Stimulated activated naive CD4-positive, alpha-beta T cell (primary cell): Measurements from ENCODE around the gene ANKRD33B.
A peak's percentile ranks its signal among the peaks of the same experiment; 100 is the strongest.
"Not testable (repeated sequence)": the region's sequence is repeated elsewhere in the genome, so short reads cannot be mapped to it uniquely, and the experiment has no call there.

ENCODE experiments used
- DNase-seq, 6 experiments: peaks; one replicate each; lab custom pipeline; 2025; lab: John Stamatoyannopoulos, UW

ANKRD33B gene

DNA sequence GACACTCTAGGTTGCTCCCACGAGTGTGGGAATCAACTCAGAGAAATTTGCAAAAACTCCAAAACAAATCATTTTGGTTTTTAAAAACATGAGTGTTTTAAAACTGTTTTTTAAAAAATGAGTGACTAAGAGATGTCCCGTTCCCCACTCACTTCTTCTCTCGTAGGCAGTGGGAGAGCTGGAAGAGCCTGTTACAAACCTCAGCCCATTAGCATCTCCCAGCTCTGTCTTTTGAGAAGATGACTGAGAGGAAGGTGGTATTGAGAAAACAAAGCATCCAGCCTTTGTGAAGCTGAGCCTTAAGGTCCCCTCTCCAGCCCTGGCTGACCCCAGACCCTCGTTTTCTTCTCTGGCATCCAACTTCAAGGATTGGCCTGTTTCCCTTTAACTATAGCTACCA, 4.7 kb upstream of the ANKRD33B start:
- DNase-seq, result no peak

DNA sequence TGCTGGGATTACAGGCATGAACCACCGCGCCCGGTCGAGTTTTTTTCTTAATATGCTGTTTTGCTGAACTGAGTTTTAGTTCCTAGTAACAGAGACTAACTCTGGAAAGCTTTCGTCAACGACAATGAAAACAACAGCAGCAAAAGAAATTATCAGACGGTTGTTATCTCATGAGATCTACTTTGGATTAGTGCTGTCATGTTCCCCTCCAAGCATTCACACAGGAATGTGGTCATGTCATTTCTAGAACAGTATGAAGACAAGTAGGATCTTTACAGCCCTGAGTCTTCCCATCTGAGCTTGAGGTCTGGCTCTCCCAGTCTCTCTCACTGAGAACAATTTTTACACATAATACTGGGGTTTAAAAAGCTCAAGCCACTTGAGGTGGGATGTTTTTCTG, 4.0 kb upstream of the ANKRD33B start:
- no peak for DNase-seq

DNA sequence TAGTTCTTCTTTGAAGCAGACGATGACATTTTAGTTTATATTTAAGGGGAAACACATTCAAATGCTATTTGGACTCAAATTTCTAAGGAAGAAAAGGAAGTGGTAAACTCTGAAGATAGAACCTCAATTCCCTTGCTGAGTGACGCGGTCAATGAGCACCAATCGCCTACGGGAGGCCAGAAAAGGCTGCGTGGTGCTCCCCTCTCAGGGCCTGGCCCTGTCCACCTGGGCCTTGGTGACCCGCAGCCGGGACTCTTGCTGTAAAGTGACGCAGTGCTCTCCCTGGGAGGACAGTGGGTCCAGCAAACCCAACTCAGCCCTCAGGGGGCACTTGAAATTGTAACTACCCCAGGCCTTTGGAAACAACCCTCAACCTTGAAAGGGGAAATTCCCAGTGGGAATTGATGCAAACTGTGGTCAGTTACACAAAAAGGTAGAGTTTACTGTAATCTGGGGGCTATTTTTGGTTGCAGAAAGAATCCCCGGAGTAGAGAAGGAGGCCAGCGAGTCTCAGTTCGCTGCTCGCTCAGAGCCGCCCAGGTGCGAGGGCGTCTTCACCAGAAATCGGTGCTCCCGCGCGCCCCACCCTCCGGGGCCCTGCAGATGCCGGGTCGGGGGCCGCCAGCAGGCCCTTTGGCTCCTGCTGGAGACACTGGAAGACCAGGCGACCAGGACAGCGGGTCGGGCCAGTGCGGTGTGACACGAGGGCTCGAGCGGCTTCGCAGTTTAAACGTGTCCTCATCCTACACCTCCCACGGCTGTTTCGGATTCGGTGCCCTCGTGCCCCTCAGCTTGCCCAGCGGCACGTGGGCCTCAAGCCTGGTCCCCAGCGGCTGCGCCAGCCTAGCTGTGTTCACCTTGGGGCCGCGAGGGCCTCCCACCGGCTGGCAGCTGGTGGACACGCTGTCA, 1.4 kb upstream of the ANKRD33B start:
- DNase-seq, result peak in 1 of 6 experiments; percentile 4

DNA sequence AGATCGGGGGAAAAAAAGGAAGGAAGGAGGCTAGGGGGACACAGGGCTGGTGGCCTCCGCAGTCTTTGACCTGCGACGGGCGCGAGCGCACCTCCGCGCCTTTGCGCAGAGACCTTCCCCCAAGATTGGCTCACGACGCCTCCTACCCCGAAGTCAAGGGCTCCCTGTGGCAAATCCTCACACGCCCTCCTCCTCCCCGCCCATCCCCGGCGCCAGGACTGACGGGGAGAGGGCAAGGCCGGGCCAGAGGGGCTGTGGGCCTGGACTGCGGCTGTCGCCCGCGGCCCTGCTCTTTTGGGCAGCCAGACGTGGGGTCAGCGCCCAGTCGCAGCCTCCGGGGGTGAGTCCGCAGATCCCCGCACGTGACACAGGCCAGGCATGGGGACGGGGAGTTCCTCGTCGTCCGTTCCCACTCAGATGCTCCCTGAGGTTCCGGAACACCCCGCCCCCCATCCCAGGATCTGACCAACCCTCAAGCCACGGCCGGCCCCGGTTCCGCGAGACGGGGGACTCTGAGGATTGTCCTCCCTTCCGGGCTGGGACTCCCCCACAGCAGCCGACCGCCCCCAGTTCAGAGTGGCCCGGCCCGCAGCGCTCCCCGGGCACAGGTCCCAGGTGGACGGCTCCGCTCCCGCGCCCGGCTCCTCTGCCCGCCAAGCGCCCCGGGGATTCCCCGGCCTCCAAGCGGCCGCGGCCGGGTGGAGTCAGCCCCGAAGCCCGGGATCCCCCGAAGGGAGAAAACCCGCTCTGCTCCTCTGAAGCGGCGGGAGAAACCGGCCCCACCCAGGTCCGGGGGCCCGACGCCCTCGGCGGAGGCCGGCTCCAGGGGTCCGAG, 543 bp upstream of the ANKRD33B start:
- peak in 4 of 6 experiments; percentile 5 to 50 (median 30) for DNase-seq

DNA sequence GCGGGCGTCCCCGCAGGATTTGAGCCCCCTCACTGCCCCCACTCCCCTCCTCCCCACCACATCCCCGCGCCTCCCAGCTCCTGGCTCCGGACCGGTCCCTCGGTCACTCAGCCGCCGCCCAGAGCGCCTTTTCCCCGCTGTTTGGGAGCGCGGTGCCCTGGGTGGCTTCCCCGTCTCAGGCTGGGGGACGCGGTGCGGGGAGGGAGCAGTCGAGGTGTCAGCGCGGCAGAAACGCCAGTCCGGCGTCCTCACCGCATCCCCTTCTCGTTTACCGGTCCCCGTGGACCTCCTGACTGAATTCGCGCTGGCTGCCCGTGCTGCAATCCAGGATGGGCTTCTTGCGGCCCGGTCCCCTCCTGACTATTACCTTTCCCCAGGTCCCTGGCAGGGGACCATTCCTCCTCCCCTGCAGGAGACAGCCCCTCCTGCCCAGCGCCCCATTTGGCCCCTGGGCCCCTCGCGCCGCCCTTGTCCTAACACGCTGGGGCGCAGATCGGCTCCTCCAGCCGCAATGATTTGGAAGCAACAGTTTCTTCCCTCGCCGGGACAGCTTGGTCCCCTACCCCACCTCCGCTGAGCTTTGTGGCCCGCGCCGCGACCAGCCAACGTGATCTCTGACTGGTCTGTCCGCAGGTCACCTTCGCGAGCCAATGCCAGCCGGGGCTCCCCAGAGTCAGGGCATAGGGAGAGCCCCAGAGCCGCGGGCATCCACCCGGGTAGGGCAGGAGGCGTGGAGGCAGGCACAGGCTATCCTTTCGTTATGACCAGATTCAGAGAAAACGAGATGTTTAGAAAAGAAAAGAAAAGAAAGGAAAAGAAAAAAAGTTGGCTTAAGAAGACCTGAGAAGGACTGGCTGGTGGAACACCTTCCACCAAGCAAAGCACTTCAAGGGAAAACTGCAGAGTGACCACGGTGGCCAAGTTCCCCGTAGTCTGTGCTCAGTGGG, 1.2 kb downstream of the ANKRD33B start:
- DNase-seq, result peak in 1 of 6 experiments; percentile 14

DNA sequence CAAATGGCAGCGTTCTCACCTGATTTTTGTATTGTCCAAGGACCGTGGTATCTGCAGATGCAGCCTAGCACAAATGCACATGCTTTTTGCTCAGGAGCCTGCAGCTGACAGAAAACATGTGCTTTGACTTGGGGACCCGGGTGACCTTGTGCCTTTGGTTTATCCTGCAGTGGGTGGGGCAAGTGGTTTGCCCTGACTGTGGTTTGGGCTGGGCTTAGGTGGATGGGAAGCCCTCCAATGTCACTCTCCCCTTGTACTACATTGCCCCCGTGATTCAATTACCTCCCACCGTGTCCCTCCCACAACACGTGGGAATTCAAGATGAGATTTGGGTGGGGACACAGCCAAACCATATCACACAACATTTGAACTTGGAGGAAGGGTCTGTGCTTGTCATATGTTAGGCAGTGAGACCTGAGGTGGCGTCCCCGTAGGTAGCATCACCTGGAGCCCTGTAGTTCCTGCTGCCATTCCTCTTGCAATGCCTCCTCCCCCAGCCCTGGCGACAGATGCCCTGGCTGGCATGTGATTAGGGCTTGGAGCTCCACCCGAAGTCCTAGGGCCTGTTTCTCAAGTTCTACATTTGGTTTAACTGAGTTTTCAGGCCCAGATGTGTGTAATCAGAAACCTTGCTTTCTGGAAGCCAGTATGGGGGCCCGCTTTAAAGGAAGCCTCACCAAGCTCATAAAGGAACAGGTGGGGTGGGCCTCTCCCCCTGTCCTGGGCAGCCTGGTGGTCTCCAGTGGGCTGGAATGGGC, 2.1 kb downstream of the ANKRD33B start:
- DNase-seq, result no peak

DNA sequence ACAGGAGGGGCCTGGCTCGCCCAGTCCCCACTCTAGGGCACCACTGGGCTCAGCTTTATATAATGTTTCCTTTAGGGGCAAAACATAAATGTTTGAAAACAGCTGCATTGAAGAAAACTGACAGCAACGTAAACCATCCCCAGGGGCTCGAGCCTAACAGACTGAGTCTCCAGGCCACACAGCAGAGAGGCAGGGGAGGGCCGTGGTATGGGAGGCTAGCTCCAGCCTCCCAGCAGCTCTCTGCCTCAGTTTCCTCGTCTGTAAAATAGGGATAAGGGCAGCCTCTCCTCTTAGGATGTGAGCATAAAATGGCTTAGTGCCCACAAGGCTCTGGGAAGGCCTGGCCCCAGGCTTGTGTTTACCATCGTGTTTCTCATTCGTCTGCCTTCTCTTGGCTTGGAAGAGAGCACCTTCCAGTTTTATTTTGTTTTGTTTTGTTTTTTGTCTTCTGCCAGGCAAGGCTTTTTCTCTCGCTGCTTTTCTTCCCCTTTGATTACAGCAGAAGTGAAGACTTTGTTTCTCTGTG, 2.7 kb downstream of the ANKRD33B start:
- no peak for DNase-seq

DNA sequence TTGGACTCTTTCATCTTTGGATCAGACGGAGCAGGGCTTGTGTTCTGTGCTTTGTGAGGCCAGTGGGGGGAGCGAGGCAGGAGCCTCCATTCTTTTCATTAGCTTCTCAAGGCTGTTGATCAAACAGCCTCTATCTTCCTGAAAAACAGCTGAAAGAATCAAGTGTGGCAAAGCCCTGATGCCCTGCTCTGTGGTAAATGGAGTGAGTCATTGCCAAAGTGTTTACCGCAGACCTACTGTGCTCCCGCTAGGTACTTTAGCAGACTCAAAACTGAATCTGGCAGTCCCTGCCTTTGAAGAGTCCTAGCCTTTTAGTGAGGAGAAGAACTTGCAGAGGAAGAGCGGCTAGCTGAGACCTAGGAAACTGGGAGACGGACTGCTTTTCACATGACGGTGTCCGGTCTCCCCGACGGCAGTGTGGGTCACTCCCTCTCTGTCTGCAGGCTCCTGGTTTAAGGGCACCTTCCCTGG, 3.3 kb downstream of the ANKRD33B start:
- no peak for DNase-seq

DNA sequence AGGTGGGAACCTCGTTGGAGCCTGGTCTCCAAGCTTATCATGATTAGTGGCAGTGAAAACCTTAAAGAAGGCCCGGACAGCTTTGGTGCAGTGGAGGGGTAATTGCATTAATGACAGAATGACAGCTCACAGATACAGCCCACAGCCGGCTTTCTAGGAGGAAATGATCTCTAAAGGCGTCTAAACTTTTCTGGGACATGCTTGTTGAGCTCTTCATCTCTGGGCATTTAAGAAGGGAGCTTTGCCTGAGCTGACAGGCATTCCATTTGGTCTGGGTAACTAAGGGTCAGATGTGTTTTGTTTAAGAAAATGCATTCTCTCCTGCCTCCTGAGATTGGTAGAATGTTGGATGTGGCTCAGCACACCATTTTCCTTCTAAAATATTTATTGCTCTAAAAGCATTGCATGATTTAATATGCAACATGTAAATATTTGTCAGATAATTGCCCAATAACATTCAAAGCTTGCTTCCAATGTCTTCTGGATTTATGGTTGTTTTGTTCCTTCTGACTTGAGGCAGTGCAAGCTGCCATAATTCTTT, 4.0 kb downstream of the ANKRD33B start:
- DNase-seq, result no peak

DNA sequence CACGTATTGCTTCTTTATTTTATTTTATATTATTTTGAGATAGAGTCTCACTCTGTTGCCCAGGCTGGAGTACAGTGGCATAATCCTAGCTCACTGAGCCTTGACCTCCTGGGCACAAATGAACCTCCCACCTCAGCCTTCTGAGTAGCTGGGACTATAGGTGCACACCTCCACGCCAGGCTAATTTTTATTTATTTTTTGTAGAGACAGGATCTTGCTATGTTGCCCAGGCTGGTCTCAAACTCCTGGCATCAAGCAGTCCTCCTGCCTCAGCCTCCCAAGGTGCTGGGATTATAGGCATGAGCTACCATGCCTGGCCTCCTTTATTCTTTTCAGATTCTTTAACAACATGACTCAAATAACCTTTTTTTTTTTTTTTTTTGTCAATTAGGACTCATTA, 6.7 kb downstream of the ANKRD33B start:
- DNase-seq, result not testable (repeated sequence)

DNA sequence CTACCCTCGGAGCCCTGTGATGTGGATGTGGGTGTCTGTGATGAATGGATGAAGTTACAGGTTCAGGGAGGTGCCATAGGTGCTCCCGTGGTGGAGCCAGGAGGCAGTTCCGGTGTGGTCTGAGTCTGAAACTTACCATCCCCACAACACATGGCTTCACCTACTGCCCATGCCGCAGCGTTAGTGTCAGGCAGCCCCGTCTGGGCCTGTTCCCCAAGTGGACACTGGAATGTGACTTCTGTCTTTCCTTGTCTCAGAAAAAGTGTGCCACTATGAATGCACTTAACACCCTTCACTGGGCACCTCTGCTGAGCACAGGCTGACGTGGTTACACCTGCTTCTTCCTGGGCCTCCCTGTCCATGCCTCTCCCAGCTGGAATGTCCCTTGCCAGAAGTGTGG, 8.6 kb downstream of the ANKRD33B start:
- DNase-seq, result no peak

DNA sequence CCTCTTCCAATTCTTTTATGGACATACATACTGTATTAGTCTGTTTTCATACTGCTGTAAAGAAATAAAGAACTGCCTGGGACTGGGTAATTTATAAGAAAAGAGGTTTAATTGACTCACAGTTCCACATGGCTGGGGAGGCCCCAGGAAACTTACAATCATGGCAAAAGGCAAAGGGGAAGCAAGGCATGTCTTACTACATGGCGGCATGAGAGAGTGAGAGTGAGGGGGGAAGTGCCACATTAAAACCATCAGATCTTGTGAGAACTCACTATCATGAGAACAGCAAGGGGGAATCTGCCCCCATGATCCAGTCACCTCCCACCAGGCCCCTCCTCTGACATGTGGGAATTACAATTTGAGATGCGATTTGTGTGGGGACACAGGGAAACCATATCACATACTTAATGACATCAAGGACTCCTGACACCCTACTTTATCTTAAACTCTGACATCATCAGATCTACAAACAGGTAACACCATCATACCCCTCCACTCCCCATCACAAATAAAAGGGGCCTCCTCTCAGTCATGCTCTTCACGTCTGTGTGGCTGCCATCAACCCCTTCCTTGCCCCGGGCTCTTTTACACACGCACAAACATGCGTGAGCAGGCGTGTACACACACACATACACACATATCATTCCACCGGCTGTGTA, 9.7 kb downstream of the ANKRD33B start:
- DNase-seq, result no peak

DNA sequence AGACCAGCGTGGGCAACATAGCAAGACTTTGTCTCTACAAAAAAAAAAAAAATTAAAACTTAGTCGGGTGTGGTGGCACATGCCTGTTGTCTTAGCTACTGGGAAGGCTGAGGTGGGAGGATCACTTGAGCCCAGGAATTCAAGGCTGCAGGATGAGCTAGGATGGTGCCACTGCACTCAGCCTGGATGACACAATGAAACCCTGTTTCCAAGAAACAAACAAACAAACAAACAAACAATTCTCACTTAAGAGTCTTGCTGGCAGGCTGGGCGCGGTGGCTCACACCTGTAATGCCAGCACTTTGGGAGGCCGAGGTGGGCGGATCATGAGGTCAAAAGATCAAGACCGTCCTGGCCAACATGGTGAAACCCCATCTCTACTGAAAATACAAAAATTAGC, 11.0 kb downstream of the ANKRD33B start:
- DNase-seq, result not testable (repeated sequence)

DNA sequence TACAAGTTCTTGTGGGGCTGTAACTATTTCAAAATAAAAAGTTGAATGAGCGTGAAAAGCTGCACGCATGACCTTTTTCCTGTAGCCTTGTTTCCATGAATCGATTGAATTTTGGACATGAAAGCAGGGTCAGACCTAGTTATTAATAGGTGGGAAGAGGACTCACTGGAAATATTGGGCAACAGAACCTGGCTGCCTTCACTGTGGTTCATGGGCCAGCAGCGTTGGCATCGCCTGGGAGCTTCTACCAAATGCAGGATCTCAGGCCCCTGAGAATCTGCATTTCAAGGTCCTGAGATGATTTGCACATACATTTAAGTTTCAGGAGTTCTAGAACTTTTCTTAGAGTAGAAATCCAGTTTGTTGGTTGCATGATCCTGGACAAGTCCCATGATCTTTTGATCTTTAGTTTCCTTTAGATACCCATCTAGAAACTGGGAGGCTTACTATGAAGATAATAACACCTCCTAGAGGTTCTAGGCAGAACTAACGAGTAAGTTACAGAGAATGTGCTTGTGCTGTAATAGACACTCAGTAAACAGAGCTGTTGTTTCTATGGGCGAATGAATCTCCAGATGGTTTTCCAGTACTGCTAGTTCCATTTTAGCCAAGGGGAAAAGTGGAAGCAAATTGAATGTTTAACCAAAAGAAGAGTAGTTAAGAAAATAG, 12.4 kb downstream of the ANKRD33B start:
- no peak for DNase-seq

DNA sequence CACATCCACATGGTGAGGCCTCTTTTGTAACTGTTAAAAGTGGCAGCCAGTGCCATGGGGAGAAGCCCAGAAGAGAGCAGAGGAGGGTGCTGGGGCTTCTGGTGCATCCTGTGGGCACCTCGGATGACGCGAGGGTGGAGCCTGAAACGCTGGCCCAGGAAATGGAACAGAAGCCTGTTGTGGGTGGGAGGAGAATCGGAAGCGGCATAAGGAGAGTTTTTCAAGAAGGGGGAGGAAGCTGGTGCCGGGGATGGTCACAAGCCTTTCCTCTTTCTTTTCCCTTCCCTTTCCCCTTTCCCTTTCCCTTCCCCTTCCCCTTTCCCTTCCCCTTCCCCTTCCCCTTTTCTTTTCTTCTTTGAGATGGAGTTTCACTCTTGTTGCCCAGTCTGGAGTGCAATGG, 12.9 kb downstream of the ANKRD33B start:
- no peak for DNase-seq

DNA sequence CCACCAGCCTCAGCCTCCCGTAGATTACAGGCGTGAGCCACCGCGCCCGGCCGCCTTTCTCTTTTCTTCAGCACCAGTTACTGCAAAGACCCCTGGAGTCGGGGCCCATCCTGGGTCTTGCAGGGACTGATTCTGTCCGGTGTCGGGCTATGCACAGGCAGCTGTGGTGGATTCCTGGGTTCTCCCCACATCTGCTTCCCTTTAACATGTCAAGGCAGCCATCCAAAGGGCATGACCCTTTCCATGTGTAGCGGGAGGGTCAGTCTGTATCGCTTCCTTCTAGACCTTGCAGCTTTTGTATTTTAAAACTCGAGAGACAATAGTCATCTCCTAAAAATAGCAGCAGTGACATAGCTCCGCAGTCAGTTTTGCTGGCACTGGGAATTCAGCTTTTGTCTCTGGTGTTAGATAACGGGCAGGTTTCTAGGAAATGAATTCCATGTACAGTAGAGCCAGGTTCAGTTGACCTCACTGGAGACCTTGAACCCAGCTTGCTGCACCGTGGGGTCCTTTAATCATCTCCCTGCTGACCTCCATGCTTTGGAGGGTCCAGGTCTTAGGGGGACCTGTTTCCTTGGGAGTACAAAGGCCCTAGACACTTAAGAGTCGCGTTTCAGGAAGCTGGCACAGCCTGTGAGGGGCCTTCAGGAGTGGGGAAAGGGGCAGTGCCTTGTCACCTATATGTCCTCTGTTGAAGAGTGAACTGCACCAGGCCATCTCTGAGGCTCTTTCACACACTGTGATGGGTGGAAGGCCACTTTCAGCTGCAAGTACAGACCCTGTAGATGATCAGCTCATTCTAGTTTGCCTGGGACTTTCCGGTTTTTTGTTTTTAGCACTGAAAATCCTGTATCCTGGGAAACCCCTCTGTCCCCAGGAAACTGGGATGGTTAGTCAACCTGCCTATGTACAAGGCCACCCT, 13.8 kb downstream of the ANKRD33B start:
- no peak for DNase-seq

DNA sequence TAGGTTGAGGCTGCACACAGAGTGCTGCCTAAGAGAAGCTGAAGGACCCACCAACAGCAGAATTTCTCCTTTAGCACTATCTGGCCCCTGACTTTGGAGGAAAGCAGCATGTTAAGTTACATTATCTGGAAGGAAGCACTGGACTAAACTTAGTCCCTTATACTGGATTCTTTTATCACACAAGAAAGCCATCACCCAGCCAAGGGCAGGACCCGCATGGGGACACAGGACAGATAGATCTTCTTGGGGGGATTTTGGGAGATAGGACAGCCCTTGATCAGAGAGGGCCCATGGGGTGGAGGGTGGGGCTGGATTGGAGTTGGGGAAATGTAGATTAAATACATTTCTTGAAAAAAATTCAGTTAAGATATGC, 14.4 kb downstream of the ANKRD33B start:
- DNase-seq, result no peak

DNA sequence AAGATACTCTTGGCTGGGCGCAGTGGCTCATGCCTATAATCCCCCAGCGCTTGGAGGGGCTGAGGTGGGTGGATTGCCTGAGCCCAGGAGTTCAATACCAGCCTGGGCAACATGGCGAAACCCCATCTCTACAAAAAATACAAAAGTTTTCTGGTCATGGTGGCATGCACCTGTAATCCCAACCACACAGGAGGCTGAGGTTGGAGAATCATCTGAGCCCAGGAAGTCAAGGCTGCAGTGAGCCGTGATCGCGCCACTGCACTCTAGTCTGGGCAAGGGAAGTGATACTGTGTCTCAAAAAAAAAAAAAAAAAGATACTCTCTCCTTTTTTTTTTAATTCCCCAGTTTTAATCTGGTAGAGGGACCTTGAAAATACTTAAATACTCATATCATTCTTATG, 15.0 kb downstream of the ANKRD33B start:
- DNase-seq, result no peak
